ENCODE measurements around the gene GPC6. TPM values are rescaled to one million over a fixed set of nuclear protein-coding genes. Genes with fewer than 3 reads are reported as not detected.

GPC6 gene
- polyA plus RNA-seq, 1 donor (not counting 4 experiments of a cell fraction or from before 2014, with no cell fraction given): 0.42 TPM

GRCh38 chr13:93915269-93915809 is 688.7 kb downstream of the GPC6 start:
- Histone ChIP-seq H3K4me2 (ENCODE audit: control insufficient read depth, extremely low read depth, insufficient read depth, low read depth, low read length) (no peak overlapping the region), H2AFZ (ENCODE audit: control insufficient read depth, low read length) (no peak overlapping the region), H4K20me1 (ENCODE audit: control insufficient read depth, extremely low read depth, insufficient read depth, low read length) (no peaks in the 10 kb centered on the region), H3K4me1 (ENCODE audit: control insufficient read depth, extremely low read depth, insufficient read depth, low read length) (no peaks in the 10 kb centered on the region), H3K27me3 (ENCODE audit: control insufficient read depth, extremely low read depth, insufficient read depth, low read length) (no peaks in the 10 kb centered on the region), H3K9me1 (ENCODE audit: control insufficient read depth, extremely low read depth, insufficient read depth, low read length) (no peaks in the 10 kb centered on the region), H3K36me3 (ENCODE audit: control insufficient read depth in 2 of 2, extremely low read depth in 1 of 2, insufficient read depth in 2 of 2, low read length in 2 of 2) (no peaks in the 10 kb centered on the region), H3K9me3 (ENCODE audit: control insufficient read depth, low read depth, low read length) (no peaks in the 10 kb centered on the region), H3K79me2 (ENCODE audit: control insufficient read depth, insufficient read depth, low read length) (no peaks in the 10 kb centered on the region), H3K4me3 (ENCODE audit: control insufficient read depth in 2 of 3, extremely low read depth in 1 of 3, insufficient read depth in 2 of 3, low read depth in 1 of 3, low read length in 3 of 3) (no peak overlapping the region), H3K9ac (ENCODE audit: control insufficient read depth, extremely low read depth, insufficient read depth, low read length) (no peak overlapping the region), H3K27ac (ENCODE audit: control insufficient read depth, insufficient read depth, low read length) (no peak overlapping the region)
- dilution Hi-C loops (cut with MboI; ENCODE audit: extremely low pct_ligation_motif_present, low sequenced_read_pairs): no loop called here
- TF ChIP-seq EZH2 (IDR thresholded peaks at IDR 0.05; ENCODE audit: low read length) (no peak), CTCF (optimal IDR thresholded peaks at IDR 0.05 in 1 of 3, IDR thresholded peaks at IDR 0.05 in 1 of 3, conservative IDR thresholded peaks at IDR 0.05 in 1 of 3; ENCODE audit: extremely low read depth in 1 of 3, insufficient read depth in 2 of 3, low read length in 3 of 3) (no peak)
- FAIRE-seq (no peak), DNase-seq (ENCODE audit: low read depth, low spot score) (no peak)

GRCh38 chr13:93922063-93922855 is 695.7 kb downstream of the GPC6 start:
- Histone ChIP-seq H3K4me1 (ENCODE audit: control insufficient read depth, extremely low read depth, insufficient read depth, low read length) (no peaks in the 10 kb centered on the region), H3K36me3 (ENCODE audit: control insufficient read depth in 2 of 2, extremely low read depth in 1 of 2, insufficient read depth in 2 of 2, low read length in 2 of 2) (no peaks in the 10 kb centered on the region), H3K27me3 (ENCODE audit: control insufficient read depth, extremely low read depth, insufficient read depth, low read length) (no peaks in the 10 kb centered on the region), H3K4me2 (ENCODE audit: control insufficient read depth, extremely low read depth, insufficient read depth, low read depth, low read length) (no peak overlapping the region), H3K9ac (ENCODE audit: control insufficient read depth, extremely low read depth, insufficient read depth, low read length) (no peak overlapping the region), H3K27ac (ENCODE audit: control insufficient read depth, insufficient read depth, low read length) (no peak overlapping the region), H3K9me3 (ENCODE audit: control insufficient read depth, low read depth, low read length) (no peaks in the 10 kb centered on the region), H2AFZ (ENCODE audit: control insufficient read depth, low read length) (no peak overlapping the region), H3K9me1 (ENCODE audit: control insufficient read depth, extremely low read depth, insufficient read depth, low read length) (no peaks in the 10 kb centered on the region), H4K20me1 (ENCODE audit: control insufficient read depth, extremely low read depth, insufficient read depth, low read length) (no peaks in the 10 kb centered on the region), H3K79me2 (ENCODE audit: control insufficient read depth, insufficient read depth, low read length) (no peaks in the 10 kb centered on the region), H3K4me3 (ENCODE audit: control insufficient read depth in 2 of 3, extremely low read depth in 1 of 3, insufficient read depth in 2 of 3, low read depth in 1 of 3, low read length in 3 of 3) (no peak overlapping the region)
- dilution Hi-C loops (cut with MboI; ENCODE audit: extremely low pct_ligation_motif_present, low sequenced_read_pairs): no loop called here
- TF ChIP-seq CTCF (optimal IDR thresholded peaks at IDR 0.05 in 1 of 3, IDR thresholded peaks at IDR 0.05 in 1 of 3, conservative IDR thresholded peaks at IDR 0.05 in 1 of 3; ENCODE audit: extremely low read depth in 1 of 3, insufficient read depth in 2 of 3, low read length in 3 of 3) (no peak), EZH2 (IDR thresholded peaks at IDR 0.05; ENCODE audit: low read length) (no peak)
- DNase-seq (ENCODE audit: low read depth, low spot score): no peak
- no peak for FAIRE-seq

All from keratinocyte (primary cell).